Measurements from ENCODE around the gene CLDN15.
A peak's percentile ranks its signal among the peaks of the same experiment; 100 is the strongest.

The CLDN15 gene

GRCh38 chr7:101239191-101239950 is 1.8 kb upstream of the CLDN15 start:
- TF ChIP-seq POLR2A (IDR thresholded peaks at IDR 0.05; ENCODE audit: low read length) (no peak), GATA1 (IDR thresholded peaks at IDR 0.05; ENCODE audit: low read depth, low read length) (no peak)
- no peak for DNase-seq

GRCh38 chr7:101238226-101239182 is 902 bp upstream of the CLDN15 start:
- TF ChIP-seq POLR2A (IDR thresholded peaks at IDR 0.05; ENCODE audit: low read length) (peak; percentile 22), GATA1 (IDR thresholded peaks at IDR 0.05; ENCODE audit: low read depth, low read length) (no peak)
- DNase-seq = no peak

DNA sequence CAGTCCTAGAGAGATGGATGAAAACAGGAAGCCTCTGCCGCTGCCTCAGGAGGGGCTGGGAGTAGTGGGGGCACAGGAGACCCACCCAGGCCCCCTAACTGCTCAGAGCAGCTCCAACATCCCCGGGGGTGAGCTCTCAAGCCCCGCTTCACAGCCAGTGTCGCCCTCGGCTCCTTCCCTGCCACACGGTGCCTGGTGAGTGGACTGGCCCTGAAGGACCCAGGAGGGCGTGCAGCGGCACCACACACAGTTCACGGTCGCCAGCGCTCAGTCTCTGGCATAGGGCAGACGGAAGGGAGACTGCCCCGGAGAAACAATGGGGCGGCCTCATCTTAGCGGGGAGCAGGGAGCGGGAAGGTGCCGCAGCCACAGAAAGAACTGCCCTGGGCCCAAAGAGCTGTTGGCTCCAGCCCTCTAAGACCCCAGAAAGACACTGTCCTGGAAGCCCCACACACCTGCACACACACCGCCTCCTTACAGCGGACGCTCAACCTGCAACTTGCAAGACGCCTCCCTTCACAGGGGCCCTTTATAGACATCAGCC is 1.2 kb downstream of the CLDN15 start:
- DNase-seq = no peak
- no peak for TF ChIP-seq POLR2A (IDR thresholded peaks at IDR 0.05; ENCODE audit: low read length)
- TF ChIP-seq GATA1 (IDR thresholded peaks at IDR 0.05; ENCODE audit: low read depth, low read length) = no peak

GRCh38 chr7:101235522-101235921 is 2.1 kb downstream of the CLDN15 start:
- TF ChIP-seq POLR2A (IDR thresholded peaks at IDR 0.05; ENCODE audit: low read length) (no peak), GATA1 (IDR thresholded peaks at IDR 0.05; ENCODE audit: low read depth, low read length) (no peak)

DNA sequence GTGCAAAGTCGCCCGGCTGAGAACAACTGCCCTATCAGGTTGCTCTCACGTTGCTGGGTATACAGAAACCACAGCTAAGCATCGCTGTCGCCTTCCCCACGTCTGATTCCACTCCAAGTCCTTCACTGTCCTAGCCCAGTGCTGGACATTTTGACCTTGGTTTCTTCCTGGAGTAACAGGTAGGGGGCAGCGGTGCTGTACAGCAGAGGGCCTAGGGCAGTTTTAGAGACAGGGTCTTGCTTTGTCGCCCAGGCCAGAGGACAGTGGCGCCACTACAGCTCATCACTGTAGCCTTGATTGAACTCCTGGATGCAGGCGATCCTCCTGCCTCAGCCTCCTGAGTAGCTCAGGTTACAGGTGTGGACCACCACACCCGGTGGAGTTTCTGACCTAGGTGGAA is 2.6 kb downstream of the CLDN15 start:
- peak; percentile 66 to 67 for DNase-seq
- no peak for TF ChIP-seq POLR2A (IDR thresholded peaks at IDR 0.05; ENCODE audit: low read length)
- no peak for TF ChIP-seq GATA1 (IDR thresholded peaks at IDR 0.05; ENCODE audit: low read depth, low read length)

More at GRCh38 chr7:101235522-101235921, 2.1 kb downstream of the CLDN15 start:
- no peak for DNase-seq

GRCh38 chr7:101234636-101235035 is 3.0 kb downstream of the CLDN15 start:
- TF ChIP-seq POLR2A (IDR thresholded peaks at IDR 0.05; ENCODE audit: low read length) = no peak
- no peak for TF ChIP-seq GATA1 (IDR thresholded peaks at IDR 0.05; ENCODE audit: low read depth, low read length)
- no peak for DNase-seq

GRCh38 chr7:101233907-101234547 is 3.6 kb downstream of the CLDN15 start:
- DNase-seq = peak in 1 of 2 experiments; percentile 32
- no peak for TF ChIP-seq POLR2A (IDR thresholded peaks at IDR 0.05; ENCODE audit: low read length)
- no peak for TF ChIP-seq GATA1 (IDR thresholded peaks at IDR 0.05; ENCODE audit: low read depth, low read length)

DNA sequence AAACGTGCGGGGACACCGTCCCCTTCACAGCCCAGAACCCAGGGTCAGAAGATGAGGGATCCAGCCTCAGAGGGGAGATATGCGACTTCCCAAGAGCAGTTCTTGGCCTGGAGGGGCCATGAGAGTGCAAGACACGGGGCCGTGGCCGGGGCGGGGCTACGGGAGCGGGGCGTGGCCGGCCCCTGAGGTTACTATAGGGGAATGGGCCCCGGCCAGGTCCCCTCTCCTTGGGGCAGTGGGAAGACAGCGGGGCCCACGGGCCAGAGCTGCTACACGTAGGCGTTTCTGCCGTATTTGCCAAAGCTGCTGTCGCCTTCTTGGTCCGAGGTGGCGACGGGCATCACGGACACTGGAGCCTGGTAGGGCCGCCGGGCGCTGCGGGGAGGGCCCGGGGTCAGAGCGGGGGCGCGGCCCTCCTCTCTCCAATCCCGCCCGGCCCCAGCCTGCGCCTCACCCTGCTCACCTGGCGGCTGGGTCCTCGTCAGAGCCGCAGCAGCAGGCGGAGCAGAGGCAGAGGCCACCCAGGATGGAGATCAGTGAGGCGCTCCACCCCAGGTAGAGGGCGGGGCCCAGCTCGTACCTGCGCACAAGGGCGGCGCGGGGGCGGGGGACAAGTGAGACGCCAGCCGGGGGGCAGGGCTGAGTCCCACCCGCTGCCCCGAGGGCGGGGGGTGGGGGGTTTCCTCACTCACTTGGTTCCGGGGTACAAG is 5.3 kb downstream of the CLDN15 start:
- TF ChIP-seq POLR2A (IDR thresholded peaks at IDR 0.05; ENCODE audit: low read length) (no peak), GATA1 (IDR thresholded peaks at IDR 0.05; ENCODE audit: low read depth, low read length) (no peak)

DNA sequence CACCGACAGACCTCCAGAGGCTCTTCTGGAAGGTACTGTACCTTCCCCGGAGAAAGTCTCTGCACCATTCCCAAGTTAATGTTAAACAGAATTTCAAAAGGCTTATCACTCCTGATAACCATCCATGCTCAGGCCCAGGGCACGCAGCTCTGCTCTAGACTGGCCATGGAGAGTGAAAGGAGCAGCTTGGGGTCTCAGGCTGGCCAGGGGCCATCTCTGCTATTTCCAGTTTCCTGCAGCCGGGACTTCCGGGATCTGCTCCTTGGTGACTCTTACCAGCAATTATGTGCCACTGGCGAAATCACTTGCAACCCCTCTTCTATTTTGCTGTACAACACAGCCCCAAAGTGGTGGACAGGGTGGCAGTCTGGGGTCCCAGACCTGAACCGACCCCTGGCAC is 6.0 kb downstream of the CLDN15 start:
- TF ChIP-seq POLR2A (IDR thresholded peaks at IDR 0.05; ENCODE audit: low read length) = no peak
- TF ChIP-seq GATA1 (IDR thresholded peaks at IDR 0.05; ENCODE audit: low read depth, low read length) = no peak
- no peak for DNase-seq

More for the DNA sequence above, 5.3 kb downstream of the CLDN15 start:
- peak; percentile 31 to 52 for DNase-seq

DNA sequence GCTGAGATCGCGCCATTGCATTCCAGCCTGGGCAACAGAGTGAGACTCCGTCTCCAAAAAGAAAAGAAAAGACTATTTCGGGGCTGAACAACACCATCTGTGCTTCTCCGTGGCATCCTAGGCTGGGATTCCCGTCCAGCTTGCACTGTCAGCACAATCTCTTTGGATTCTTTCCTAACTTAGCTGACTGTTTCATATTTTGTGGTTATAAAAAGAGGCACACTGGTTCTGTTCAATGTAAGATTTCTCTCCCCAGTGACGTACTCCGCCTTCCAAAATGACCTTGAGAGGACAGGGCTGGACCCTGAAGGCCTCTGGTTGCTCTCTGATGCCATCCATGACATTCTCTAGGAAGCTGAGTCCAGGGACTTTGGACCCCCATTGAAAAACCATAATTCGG is 10.9 kb downstream of the CLDN15 start:
- DNase-seq = no peak
- TF ChIP-seq POLR2A (IDR thresholded peaks at IDR 0.05; ENCODE audit: low read length) = no peak
- TF ChIP-seq GATA1 (IDR thresholded peaks at IDR 0.05; ENCODE audit: low read depth, low read length) = no peak

DNA sequence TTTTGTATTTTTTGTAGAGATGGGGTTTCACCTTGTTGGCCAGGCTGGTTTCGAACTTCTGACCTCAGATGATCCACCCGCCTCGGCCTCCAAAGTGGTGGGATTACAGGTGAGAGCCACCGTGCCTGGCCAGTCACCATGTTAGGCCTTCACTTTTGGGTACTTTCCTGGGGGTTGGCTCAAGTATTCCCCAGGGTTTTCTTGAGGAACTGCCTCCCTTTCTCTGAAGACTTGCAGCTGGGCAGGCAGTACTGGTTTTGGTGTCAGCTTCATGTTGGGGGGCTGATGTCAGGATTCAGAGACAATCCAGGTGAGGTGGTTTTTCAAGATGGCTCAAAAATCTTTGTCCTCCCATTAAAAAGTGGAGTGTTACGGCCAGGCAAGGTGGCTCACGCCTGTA is 12.0 kb downstream of the CLDN15 start:
- DNase-seq = no peak
- no peak for TF ChIP-seq POLR2A (IDR thresholded peaks at IDR 0.05; ENCODE audit: low read length)
- TF ChIP-seq GATA1 (IDR thresholded peaks at IDR 0.05; ENCODE audit: low read depth, low read length) = no peak

DNA sequence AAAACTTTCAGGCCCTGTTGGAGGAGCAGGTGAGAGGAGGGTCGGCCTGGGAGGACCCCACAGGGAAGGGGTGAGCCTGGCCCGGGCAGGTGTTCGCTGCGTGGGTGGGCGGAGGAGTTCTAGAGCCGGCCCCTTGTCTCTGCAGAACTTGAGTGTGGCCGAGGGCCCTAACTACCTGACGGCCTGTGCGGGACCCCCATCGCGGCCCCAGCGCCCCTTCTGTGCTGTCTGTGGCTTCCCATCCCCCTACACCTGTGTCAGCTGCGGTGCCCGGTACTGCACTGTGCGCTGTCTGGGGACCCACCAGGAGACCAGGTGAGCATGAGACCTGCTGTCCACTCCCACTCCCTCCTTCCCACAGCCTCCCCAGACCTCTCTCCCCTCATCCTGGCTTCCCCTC is 14.1 kb downstream of the CLDN15 start:
- no peak for TF ChIP-seq POLR2A (IDR thresholded peaks at IDR 0.05; ENCODE audit: low read length)
- DNase-seq = no peak

DNA sequence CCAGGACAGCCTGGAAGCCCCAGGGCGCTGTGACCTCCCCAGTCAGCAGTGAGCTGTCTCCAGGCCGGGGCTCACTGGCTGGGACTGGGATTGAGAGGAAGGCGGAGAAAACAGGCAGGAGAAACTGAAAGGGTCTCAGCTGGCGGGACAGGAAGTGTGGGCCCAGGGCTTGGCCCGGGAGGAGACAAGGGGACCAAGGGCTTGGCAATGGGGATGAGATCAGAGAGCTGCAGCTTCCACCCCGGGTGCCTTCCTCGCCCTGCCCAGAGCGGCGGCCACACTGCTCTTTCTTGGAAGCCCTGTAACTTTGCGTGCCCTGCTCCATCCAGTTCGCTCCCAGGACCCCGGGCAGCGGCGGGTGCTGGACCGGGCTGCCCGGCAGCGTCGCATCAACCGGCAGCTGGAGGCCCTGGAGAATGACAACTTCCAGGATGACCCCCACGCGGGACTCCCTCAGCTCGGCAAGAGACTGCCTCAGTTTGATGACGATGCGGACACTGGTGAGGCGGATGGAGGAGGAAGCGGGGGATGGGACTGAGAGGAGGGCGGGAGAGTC is 15.2 kb downstream of the CLDN15 start:
- no peak for TF ChIP-seq POLR2A (IDR thresholded peaks at IDR 0.05; ENCODE audit: low read length)
- TF ChIP-seq GATA1 (IDR thresholded peaks at IDR 0.05; ENCODE audit: low read depth, low read length) = no peak
- DNase-seq = no peak

Data from erythroblast (primary cell).